Osteocyte (in vitro differentiated cells): ENCODE results near the gene SIRPB1. TPM values are rescaled to one million over a fixed set of nuclear protein-coding genes. Genes with fewer than 3 reads are reported as not detected.

Experiments used
- DNase-seq: peaks from one replicate; pipeline ENCODE4 v3.0.0; 2021; ENCODE audit warnings: mixed read lengths; ENCODE audit not compliant: unreplicated experiment; ENCODE audit errors: extremely low spot score
- H3K27ac Mint-ChIP-seq: one replicate; pipeline ENCODE4 v1.8.0; 2021; ENCODE audit warnings: mild to moderate bottlenecking, mixed read lengths; ENCODE audit not compliant: unreplicated experiment
- H3K27me3 Mint-ChIP-seq: one replicate; pipeline ENCODE4 v1.8.0; 2021; ENCODE audit warnings: mixed read lengths; ENCODE audit not compliant: unreplicated experiment
- H3K36me3 Mint-ChIP-seq: one replicate; pipeline ENCODE4 v1.8.0; 2021; ENCODE audit warnings: mixed read lengths; ENCODE audit not compliant: unreplicated experiment
- H3K4me1 Mint-ChIP-seq: one replicate; pipeline ENCODE4 v1.8.0; 2021; ENCODE audit warnings: mixed read lengths; ENCODE audit not compliant: unreplicated experiment
- H3K4me3 Mint-ChIP-seq: one replicate; pipeline ENCODE4 v1.8.0; 2021; ENCODE audit warnings: mild to moderate bottlenecking, moderate library complexity, mixed read lengths; ENCODE audit not compliant: unreplicated experiment
- H3K9me3 Mint-ChIP-seq: one replicate; pipeline ENCODE4 v1.8.0; 2021; ENCODE audit warnings: mixed read lengths; ENCODE audit not compliant: unreplicated experiment
- total RNA-seq: library from RNA; stranded (reverse); gene quantifications from 2 replicates; pipeline ENCODE4 v1.2.1, GENCODE V29; 2021
- TF ChIP-seq, protein P1 (sequence below): fragments of 200-600 bp; sonication (generic); IDR thresholded peaks from 2 replicates; pipeline ENCODE4 v1.5.0; 2021; ENCODE audit warnings: antibody characterized with exemption, mild to moderate bottlenecking, moderate library complexity

Gene SIRPB1
- total RNA-seq, 1 donor from 2014 or later, result 1.1 TPM

DNA sequence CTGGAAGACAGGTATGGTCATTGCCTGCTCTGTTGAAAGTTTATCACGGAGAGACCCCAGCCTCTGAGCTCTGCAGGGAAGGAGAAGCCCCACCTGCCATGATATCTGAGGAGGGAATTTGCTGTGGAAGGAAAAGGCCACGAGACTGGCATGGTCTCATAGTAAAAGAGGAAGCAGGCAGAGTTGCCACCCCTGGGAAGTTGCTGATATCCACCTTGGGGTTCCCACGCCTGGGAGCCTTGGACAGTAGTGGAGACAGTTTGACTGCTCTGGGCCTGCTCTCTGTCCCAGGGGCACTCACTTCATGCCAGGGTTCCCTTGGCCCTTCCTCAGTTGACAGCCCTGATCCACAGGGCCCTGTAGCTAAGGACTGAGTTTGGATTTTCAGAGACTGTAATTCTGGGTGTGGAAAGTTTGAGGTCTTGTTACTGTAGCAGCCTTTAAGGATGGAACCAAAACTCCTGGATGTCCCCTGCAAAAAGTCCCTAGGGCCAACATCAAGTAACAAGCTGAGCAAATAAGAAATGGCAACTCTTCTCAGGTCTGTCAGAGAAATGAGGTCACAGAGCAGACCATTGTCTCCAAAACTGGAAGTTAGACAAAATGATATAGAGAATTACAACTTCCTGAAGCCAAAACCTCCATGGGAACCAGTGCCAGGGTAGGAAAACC lies 6.9 kb upstream of the SIRPB1 start:
- Mint-ChIP-seq H3K27me3 (peaks cover 3% of the 10 kb centered on the region), H3K36me3 (no peaks in the 10 kb centered on the region), H3K4me3 (no peak overlapping the region), H3K4me1 (no peaks in the 10 kb centered on the region), H3K9me3 (no peaks in the 10 kb centered on the region), H3K27ac (no peak overlapping the region)
- DNase-seq, result no peak
- TF ChIP-seq, protein P1, sequence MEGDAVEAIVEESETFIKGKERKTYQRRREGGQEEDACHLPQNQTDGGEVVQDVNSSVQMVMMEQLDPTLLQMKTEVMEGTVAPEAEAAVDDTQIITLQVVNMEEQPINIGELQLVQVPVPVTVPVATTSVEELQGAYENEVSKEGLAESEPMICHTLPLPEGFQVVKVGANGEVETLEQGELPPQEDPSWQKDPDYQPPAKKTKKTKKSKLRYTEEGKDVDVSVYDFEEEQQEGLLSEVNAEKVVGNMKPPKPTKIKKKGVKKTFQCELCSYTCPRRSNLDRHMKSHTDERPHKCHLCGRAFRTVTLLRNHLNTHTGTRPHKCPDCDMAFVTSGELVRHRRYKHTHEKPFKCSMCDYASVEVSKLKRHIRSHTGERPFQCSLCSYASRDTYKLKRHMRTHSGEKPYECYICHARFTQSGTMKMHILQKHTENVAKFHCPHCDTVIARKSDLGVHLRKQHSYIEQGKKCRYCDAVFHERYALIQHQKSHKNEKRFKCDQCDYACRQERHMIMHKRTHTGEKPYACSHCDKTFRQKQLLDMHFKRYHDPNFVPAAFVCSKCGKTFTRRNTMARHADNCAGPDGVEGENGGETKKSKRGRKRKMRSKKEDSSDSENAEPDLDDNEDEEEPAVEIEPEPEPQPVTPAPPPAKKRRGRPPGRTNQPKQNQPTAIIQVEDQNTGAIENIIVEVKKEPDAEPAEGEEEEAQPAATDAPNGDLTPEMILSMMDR, result no peak

DNA sequence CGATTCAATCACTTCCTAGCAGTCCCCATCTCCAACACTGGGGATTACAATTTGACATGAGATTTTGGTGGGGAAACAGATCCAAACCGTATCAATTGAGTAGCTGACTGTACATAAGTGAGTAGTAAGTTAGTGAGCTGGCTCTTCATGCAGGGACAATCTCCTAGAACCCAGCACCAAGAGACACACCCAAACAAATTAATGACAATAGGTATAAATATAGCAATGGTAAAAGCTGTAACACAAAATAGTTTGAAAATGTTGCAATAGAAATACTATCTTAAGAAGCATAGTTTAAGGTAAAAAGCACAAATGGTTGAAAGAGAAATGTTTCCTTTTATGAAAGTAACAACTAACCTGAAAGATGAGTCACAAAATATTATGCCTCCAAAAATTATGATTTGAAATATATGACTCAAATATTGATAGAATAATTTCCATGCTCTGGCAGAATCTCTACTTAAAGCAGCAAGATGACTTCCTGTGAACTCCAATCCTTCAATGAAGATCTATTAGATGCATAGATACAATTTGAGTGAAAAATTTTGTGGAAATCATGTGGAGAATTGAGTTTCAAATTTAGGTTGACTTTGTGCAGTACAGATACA lies 5.4 kb upstream of the SIRPB1 start:
- Mint-ChIP-seq H3K4me1 (no peaks in the 10 kb centered on the region), H3K9me3 (no peaks in the 10 kb centered on the region), H3K27ac (no peak overlapping the region), H3K4me3 (no peak overlapping the region), H3K27me3 (peaks cover 6% of the 10 kb centered on the region), H3K36me3 (no peaks in the 10 kb centered on the region)
- TF ChIP-seq, protein P1, result no peak
- no peak for DNase-seq

DNA sequence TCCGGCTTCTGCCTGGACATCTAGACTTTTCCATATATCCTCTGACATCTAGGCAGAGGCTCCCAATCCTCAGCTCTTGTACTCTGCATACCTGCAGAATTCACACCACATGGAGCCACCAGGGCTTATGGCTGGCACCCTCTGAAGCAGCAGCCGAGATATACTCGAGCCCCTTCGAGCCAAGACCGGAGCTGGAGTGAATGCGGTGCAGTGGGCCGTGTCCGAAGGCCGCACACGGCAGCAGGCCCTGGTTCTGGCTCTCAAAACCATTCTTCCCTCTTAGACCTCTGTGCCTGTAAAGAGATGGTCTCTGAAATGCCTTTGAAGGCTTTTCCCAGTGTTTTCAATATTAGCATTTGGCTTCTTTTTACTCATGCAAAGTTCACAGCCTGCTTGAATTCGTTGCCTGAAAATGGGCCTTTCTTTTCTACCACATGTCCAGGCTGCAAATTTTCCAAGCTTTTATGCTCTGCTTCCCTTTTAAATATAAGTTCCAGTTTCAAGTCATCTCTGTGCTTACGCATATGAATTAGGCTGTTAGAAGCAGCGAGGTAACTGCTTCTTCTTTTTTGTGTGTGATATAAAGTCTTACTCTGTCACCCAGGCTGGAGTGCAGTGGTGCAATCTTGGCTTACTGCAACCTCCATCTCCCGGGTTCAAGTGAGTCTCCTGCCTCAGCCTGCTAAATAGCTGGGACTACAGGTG lies 3.8 kb upstream of the SIRPB1 start:
- Mint-ChIP-seq H3K27ac (no peak overlapping the region), H3K36me3 (no peaks in the 10 kb centered on the region)
- TF ChIP-seq, protein P1, result no peak

DNA sequence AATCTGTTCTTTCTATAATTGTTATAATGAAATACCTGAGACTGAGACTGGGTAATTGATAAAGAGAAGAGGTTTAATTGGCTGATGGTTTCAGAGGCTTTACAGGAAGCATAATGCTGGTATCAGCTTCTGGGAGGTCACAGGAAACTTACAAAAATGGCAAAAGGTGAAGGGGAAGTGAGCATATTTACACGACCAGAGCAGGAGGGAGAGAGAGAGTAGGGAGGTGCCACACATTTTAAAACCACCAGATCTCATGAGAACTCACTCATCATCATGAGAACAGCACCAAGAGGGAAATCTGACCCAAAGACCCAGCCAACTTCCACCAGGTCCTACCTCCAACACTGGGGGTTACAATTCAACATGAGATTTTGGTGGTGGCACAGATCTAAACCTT lies 2.6 kb upstream of the SIRPB1 start:
- H3K27ac Mint-ChIP-seq, result no peak overlapping the region
- no peaks in the 10 kb centered on the region for H3K36me3 Mint-ChIP-seq
- H3K4me1 Mint-ChIP-seq, result no peaks in the 10 kb centered on the region
- TF ChIP-seq, protein P1, result no peak
- peaks cover 6% of the 10 kb centered on the region for H3K27me3 Mint-ChIP-seq
- no peak for DNase-seq
- H3K9me3 Mint-ChIP-seq, result no peaks in the 10 kb centered on the region
- H3K4me3 Mint-ChIP-seq, result no peak overlapping the region

More for the DNA sequence above, 3.8 kb upstream of the SIRPB1 start:
- DNase-seq, result no peak
- Mint-ChIP-seq H3K9me3 (no peaks in the 10 kb centered on the region), H3K4me1 (no peaks in the 10 kb centered on the region), H3K4me3 (no peak overlapping the region), H3K27me3 (peaks cover 6% of the 10 kb centered on the region)

DNA sequence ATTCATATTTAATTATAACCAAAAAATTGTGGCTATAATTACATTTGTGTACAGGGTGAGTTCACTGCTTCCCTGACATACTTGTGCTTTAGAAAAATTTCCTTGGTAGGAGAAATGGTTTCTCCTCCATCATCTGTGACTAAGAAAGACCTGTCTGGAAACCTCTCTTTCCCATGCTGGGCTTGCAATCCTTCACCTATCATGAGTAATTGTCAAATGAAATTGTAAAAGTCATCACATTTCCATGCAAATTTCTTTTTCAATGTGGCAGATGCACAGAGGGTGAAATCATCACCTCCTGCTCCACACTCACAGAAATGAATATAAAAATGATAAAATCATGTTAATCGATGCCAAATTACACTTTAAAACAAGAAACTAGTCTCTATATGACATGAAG lies 1.5 kb upstream of the SIRPB1 start:
- H3K36me3 Mint-ChIP-seq, result no peaks in the 10 kb centered on the region
- TF ChIP-seq, protein P1, result no peak
- H3K4me3 Mint-ChIP-seq, result no peak overlapping the region
- H3K27me3 Mint-ChIP-seq, result peaks cover 6% of the 10 kb centered on the region
- no peak for DNase-seq
- no peaks in the 10 kb centered on the region for H3K4me1 Mint-ChIP-seq
- H3K27ac Mint-ChIP-seq, result no peak overlapping the region
- H3K9me3 Mint-ChIP-seq, result no peaks in the 10 kb centered on the region
